PFSK-1 (cell line): ENCODE results near the gene TEX11.

ENCODE experiments used
- POLR2AphosphoS5 ChIP-seq: IDR thresholded peaks from 2 replicates; pipeline ENCODE4 v1.6.1; 2012; ENCODE audit warnings: low read depth, mild to moderate bottlenecking, control low read depth, low read length, moderate library complexity
- REST ChIP-seq, 2 experiments: IDR thresholded peaks; 2 replicates each; pipeline versions ENCODE4 v1.6.1 to v1.8.0; 2011 to 2012; ENCODE audit warnings: low read depth in 2 of 2, low read length in 2 of 2, control low read depth in 1 of 2, inconsistent platforms in 1 of 2, mild to moderate bottlenecking in 1 of 2, moderate library complexity in 1 of 2; ENCODE audit not compliant: insufficient read depth in 1 of 2
- TAF1 ChIP-seq: IDR thresholded peaks from 2 replicates; pipeline ENCODE4 v1.6.1; 2012; ENCODE audit warnings: low read length, control low read depth, borderline replicate concordance; ENCODE audit not compliant: insufficient read depth

GRCh38 chrX:70488856-70489255 lies 419.7 kb downstream of the TEX11 start:
- TF ChIP-seq REST (IDR thresholded peaks at IDR 0.05; ENCODE audit: insufficient read depth in 1 of 2, low read depth in 2 of 2, low read length in 2 of 2) (no peak), POLR2AphosphoS5 (no peak), TAF1 (no peak)
